Skin of body (tissue), 2 donors: ENCODE data around the gene AFAP1L1. TPM values are rescaled to one million over a fixed set of nuclear protein-coding genes. Genes with fewer than 3 reads are reported as not detected.
A peak's percentile ranks its signal among the peaks of the same experiment; 100 is the strongest.

Experiments used
- DNase-seq: peaks from one replicate; lab custom pipeline; 2025; lab: John Stamatoyannopoulos, UW
- total RNA-seq: library from RNA; depleted of rRNA; stranded (reverse); fragments of >200 nt; gene quantifications from one replicate; pipeline ENCODE4 v1.2.3, GENCODE V29; 2014

The AFAP1L1 gene
- total RNA-seq, 1 donor from 2014 or later, result 20.8 TPM

DNA sequence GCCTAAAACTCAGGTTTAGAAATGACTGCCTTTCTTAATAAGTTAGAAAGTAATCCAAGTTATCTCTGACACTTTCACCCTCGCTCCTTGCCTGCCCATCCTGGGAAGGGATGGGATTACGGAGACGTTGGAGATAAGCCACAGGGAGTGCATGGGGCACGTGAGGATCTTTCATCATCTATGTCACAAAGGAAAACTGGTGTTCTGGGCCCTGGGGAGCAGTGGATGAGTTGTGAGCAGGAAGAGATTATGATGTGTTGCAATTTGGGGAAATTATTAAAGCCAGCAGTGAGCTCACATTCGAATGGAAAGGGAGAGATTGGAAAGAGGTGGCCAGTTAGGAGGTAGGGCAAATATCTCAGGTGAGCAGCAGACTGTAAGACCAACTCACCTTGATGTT is 12.8 kb downstream of the AFAP1L1 start:
- DNase-seq, result no peak

GRCh38 chr5:149285153-149285552 is 13.5 kb downstream of the AFAP1L1 start:
- DNase-seq, result no peak

DNA sequence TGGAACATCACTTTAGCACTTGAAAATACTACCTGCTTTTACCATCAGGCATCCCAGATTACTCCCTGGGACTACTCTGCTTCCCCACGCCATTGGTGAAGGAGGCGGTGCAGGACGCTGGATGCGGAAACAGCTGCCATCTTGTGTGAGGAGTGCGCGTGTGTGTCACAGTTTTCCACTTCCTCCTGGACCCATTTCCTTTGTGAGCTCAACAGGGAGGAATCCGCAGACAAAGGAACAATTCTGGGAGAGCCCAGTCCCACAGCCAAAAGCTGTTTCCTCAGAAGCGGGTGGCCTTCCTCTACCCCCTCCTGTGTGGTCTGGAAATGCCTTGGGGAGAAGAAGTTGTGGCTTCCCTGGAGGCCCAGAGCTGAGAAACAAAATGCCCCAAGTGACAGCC is 16.8 kb downstream of the AFAP1L1 start:
- DNase-seq, result peak; percentile 49

DNA sequence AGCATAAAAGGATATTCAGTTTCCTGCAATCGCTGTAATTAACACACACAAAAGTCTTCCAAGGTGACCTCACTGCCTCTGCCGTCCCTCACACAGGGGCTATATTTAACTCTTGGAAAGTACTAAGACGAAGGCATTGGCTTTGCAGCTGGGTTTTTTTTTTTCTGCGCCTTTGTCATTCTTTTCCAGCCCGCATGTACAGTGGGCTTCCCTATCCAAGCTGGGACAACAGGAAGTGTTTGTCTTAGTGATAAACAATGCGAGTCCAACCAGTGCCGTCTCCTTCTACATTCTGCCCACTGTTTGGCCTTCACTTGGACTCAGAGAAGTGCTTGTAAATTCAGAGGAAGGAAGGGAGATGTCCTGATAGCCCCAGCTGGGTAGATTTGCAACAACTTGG is 17.6 kb downstream of the AFAP1L1 start:
- DNase-seq, result peak; percentile 27

GRCh38 chr5:149294872-149295829 is 23.5 kb downstream of the AFAP1L1 start:
- no peak for DNase-seq

GRCh38 chr5:149297340-149298025 is 25.8 kb downstream of the AFAP1L1 start:
- no peak for DNase-seq

DNA sequence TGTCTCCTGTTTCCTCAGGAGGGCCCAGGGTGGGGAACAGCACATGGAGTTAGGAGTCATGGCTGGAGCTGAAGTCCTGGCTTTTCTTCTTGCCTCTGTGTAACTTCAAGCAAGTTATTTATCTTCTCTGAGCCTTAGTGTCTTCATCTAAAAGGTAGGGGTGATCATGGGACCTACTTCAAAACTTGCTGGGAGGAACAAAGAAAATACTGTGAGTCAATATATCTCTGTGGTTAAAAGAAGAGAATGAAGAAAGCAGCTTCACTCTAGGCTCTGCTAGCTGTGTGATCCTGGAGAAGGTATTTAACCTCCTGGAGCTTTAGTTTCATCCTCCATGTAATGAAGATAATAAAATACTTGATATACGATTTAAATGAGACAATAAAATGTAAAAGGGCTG is 26.5 kb downstream of the AFAP1L1 start:
- DNase-seq, result no peak

DNA sequence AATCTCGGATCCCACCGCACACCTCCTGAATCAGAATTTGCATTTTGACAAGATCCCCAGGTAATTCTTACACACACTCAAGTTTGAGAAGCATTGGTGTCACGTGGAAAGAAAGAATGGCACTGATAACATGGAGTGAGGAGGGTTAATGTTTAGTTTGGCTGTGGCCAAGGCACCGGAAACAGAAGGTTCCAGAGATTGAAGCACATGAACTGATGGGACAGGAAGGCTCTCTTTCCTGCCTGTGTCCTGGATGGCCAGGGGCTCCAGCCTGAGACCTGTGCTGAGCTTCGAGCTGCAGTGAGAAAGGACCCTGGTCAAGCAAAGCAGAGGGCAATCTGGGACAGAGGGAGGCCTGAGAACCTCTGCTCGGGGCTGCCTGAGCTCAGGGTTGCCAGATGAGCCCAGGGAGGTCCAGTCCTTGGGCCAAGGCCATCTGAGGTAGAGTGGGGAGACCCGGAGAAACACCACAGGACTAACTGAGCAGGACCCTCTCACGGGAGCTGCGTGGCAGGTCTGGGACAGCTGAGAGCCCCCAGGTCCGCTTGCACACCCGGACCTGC is 27.3 kb downstream of the AFAP1L1 start:
- no peak for DNase-seq

GRCh38 chr5:149299451-149300054 is 27.9 kb downstream of the AFAP1L1 start:
- no peak for DNase-seq

DNA sequence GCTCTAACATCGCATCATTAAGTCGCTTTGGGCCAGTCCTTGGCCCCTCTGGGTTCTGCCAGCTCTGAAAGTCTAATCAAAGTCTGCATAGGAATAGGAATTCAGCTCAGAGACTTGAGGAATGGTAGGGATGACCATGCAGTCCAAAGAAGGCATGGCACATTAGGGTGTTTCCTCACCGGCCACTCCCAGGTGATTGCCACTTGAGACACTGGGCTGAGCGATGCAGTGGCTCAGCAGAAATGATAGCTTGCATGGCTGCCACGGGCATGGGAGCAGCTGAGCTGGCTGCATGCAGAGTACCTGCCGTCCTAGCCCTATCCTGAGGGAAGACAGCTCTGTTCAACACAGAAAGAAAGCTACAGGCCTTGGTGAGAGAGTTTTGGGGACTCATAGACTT is 28.8 kb downstream of the AFAP1L1 start:
- no peak for DNase-seq

DNA sequence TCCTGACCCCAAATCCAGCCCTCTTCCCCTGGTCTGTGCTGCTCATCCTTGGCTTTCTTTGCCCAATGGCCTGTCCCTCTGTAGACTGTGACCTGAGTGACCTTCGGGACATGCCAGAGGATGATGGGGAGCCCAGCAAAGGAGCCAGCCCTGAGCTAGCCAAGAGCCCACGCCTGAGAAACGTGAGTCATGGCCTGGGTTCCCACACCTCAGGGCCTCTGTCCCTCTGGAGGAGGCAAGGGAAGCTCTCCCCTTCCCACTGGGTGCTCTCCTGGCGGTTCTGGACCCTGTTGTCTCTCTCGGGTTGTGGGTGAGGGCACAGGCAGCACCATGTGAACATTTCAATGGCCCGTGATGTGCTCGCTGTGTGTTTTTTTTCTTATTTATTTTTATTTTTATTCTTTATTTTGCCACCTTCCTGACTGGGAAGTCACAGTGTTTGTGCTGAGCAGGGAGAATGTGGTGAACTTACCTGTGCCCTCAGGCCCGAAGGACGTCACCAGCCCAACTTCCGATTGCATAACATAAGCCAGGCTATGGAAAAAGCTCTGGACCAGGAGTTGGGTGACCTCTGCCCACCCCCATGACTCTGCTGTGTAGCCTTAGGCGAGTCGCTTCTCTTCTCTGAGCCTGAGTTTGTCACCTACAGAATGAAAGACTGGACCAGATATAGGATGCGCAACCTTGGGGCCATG is 29.5 kb downstream of the AFAP1L1 start:
- DNase-seq, result no peak

- DNase-seq, result no peak
Measured at GRCh38 chr5:149301744-149302380, 30.2 kb downstream of the AFAP1L1 start.

DNA sequence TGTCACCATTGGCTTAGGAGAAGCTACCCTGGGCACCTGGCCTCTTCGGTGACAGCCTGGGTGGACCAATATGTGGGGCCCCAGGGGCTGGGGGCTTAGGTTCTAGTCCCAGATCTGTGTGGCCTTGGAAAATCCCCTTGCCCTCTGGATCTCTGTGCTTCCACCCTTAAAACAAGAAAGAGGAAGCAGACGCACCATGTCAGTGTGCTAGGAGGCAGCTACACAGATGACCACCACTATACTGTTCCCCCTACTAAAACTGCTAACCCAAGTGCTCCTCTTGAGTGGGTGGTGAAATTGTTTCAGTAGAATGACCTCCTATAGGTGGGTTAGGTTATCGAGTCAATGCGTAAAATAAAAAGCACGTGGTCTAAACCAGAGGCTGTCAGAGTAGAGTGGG is 31.0 kb downstream of the AFAP1L1 start:
- DNase-seq, result no peak

DNA sequence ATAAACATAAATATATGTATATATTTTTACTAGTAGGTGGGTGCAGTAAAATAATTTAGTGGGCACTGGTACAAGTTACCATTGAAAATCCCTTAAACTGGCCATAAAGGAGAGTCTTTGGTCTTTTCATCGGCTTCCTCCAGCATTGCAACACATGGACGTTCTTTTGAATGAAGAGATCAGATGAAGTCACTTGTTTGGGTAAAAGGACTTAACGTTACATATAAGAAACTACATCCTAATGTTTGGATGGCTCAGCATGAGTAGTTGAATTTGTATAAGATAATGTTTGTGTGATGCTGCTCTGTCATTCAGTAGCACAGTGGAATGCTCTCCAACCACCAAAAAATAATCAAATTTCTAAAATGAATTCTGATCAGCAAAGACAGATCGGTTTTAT is 31.6 kb downstream of the AFAP1L1 start:
- DNase-seq, result no peak

DNA sequence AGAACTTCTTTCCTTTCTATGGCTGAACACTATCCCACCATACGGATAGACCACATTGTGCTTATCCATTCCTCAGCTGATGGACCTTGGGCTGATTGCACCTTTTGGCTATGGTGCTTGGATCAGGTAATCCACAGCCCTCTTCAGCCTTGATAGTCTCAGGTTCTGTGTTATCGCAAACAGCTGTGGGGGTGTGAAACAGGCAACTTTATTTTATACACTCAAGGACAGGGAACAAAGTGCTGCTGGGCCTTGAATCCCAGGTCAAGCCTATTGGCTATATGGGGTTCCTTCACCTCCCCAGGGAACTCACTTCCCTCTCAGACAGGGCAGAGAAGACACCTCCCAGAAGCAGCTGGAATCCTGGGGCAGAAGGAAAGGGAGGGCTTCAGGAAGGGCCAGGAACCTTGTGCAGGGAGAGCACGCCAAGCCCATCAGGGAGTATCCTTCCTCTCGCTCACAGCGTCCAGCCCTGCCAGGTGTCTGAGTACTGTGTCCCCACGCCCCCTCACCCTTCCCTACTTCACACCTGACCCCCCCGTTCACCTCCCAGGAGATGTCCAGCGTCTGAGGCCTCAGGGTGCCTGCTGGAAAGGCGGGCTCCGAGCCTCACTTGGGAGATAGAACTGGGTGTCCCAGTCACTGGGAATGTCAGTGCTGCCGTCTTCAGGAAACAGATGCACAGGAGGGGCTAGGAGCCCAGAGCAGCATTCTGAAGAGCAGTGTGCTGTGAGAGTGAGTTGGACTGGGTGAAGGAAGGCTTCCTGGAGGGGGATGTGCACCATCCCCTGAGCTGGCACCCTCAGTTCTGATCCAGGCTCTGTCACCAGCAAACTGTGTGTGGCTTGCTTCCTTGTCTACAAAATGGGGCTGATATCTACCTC is 32.8 kb downstream of the AFAP1L1 start:
- DNase-seq, result no peak

DNA sequence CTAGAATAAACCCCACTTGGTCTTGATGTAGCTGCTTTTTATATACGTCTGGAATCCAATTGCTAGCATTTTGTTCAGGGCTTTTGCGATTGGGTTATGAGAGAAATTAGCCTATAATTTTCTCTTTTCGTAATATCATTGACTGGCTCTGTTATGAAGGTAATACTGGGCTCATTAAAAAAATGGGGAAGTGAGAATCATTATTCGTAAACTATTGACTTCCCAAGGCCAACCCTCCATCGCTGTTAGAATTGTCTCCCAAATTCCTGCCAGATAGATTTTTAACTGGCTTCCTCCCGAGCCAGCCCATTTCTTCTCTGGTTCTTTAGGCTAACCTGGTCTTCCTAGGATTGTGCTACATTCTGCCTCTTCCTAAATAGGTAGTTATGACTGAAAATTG is 37.7 kb downstream of the AFAP1L1 start:
- no peak for DNase-seq

GRCh38 chr5:149310488-149310887 is 38.8 kb downstream of the AFAP1L1 start:
- DNase-seq, result no peak

- DNase-seq, result no peak
Measured at GRCh38 chr5:149310947-149311658, 39.4 kb downstream of the AFAP1L1 start.
